DLD1 (cell line): ENCODE data around the gene HEATR1.

Experiments used
- in situ Hi-C: cut with HindIII; loops from 2 replicates; pipeline ENCODE4 v1.10.0; 2017; ENCODE audit warnings: low sequenced_read_pairs

HEATR1 gene

DNA sequence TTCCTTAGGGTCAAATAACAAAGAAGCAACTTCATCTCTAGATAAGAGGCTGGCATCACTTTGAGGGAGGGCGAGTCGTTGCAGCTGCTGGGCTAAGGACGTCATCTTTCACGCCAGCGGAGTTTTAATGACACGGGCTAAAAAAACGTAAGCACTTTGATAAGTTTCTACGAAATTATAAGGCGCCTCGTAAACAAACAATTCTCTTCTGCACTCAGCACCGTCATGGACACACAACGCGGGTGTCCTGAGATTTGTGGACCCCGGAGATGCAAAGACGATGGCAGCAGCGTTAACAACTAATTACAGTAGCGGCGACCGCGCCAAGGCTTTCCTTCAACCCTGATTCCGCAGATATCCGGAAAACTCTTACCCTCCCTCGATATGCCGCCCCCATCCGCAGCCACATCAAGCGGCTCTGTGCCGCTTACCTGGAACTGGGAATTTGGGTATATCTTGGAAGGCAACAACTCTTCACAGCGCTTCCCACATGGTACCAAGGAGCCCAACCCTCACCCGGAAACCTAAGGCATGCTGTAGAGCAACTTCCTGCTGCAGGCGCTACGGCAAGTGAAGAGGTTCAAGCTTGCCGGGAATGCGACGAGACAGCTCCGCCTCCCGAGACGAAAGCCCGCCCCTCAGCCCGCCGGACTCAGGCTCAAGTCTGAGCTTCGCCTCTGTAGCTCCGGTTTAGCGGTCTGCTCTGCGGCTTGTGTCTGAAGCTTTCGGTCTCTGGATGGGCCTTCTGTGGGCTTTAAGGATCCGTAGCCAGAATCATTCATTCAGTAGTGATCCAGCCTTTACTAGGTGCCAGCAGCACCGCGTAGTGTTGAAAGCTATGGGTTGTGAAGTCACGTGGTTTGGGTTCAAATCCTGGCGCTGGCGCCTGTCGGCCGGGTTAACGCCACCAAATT, at the start of gene HEATR1:
Gene HEATR1 (minus strand): TSS at position 526 of the 914 bp plus-strand sequence. CDS start 421 bp downstream, at position 105.
- in situ Hi-C loops: loop anchor here (25.0 kb wide), 1 partner anchor 258 kb away; no protein-coding TSS in a partner anchor

DNA sequence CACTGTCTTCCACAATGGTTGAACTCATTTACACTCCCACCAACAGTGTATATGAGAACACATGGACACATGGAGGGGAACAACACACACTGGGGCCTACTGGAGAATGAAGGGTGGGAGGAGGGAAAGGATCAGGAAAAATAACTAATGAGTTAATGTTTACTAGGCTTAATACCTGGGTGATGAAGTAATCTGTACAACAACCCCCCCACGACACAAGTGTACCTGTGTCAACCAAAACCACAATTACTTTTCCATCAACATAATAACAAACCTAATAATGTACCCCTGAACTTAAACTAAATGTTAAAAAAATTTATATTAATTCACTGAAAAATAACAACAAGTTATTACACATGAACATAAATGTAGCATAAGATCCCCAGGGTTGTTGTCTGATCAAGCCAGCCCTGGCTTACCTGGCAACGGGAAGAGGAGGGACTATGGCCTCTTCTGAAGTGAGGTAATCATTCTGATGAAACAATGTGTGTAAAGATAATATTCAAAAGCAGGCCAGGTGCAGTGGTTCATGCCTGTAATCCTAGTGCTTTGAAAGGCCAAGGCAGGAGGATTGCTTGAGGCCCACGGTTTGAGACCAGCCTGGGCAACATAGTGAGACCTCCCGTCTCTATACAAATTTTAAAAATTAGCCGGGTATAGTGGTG, 40.8 kb upstream of the HEATR1 start:
- in situ Hi-C loops: no loop called here

- in situ Hi-C loops: no loop called here
Observed at GRCh38 chr1:236642763-236643162, 38.4 kb upstream of the HEATR1 start.

GRCh38 chr1:236639686-236640085, 35.4 kb upstream of the HEATR1 start:
- in situ Hi-C loops: no loop called here

GRCh38 chr1:236638945-236639344, 34.6 kb upstream of the HEATR1 start:
- in situ Hi-C loops: no loop called here

GRCh38 chr1:236636017-236636416, 31.7 kb upstream of the HEATR1 start:
- in situ Hi-C loops: no loop called here

DNA sequence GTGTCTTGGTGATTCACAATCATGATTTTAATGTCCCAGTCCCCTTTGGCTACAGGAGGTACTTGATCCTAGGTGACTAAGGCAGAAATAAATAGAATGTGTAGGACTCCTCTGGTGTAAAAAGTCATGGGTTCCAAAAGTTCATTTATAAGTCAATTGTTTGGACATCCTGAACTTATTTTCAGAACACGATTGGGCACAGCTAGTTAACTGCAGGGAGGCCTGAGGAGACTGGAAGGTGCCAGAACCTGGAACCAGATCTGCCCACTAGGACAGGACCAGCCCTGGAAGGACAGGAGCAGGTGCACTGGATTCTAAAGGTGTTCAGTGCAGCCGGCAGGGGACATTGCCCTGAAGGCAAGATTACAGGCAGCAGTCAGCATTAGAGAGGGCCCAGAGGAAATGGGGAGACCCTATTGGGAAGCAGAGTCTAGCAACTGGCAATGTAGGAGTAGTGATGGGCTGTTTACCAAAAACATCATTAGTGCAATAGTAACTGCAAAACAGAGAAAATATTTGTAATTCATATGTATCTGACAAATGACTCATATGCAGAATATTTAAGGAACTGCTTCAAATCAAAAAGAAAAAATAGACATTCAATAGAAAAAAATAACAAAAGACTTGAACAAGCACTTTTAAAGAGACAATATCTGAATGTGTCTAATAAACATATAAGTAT, 23.6 kb upstream of the HEATR1 start:
- in situ Hi-C loops: no loop called here

- in situ Hi-C loops: loop anchor here (25.0 kb wide), 1 partner anchor 239 kb away; no protein-coding TSS in a partner anchor
Observed at GRCh38 chr1:236623371-236624166, 19.3 kb upstream of the HEATR1 start.

DNA sequence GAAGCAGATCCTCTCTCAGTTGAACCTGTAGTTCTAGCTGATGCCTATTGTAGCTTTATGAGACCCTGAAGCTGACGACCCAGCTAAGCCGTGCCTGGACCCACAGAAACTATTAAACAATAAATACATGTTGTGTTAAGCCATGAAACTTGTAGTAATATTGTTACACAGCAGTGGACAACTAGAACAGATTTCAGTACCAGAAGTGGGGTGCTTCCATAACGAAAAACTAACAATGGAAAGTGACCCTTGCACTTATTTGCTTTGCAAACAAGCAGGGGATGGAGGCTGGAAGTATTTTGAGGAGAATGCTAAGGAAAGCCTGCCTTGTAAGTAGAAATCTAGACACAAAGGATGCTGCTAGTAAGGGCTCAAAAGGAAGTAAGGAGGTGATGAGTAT, 18.1 kb upstream of the HEATR1 start:
- in situ Hi-C loops: loop anchor here (25.0 kb wide), 1 partner anchor 240 kb away; no protein-coding TSS in a partner anchor

GRCh38 chr1:236619398-236619797, 15.1 kb upstream of the HEATR1 start:
- in situ Hi-C loops: loop anchor here (25.0 kb wide), 1 partner anchor 243 kb away; no protein-coding TSS in a partner anchor

GRCh38 chr1:236618507-236618906, 14.2 kb upstream of the HEATR1 start:
- in situ Hi-C loops: loop anchor here (25.0 kb wide), 1 partner anchor 244 kb away; no protein-coding TSS in a partner anchor

DNA sequence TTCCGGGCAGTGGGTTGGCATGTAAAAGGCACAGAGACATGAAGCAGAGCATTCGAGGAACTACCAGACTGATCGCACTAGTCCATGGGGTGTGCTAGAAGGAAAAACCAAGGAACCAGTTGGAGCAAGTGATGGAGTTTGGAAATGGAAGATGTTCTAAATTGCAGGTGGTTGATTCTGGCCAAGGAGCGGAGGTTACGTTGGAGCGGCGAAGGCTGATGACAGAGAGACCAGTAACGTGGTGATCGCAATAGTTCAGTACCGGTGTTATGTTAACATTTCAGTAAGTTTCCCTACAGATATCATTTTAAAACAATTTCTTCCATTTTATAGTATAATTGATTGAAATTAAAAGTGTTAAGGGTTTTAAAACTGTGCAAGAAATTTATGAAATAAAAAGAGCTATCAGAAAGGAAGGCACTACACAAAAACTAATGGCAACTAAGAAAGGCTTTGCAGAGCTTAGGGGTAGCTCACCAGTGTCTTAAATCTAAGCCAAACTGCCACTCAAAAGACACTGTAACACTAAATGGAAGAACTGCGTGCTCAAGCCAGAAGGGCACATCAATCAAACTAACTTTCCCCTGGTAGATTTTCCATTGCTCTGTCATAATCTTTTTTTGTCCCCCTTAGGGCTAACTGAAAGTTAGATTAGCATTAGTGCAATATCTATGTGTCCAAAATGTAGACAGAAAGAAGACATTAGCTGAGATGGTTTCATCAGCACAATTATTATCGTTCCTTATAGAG, 11.3 kb upstream of the HEATR1 start:
- in situ Hi-C loops: loop anchor here (25.0 kb wide), 1 partner anchor 247 kb away; no protein-coding TSS in a partner anchor

GRCh38 chr1:236612349-236612748, 8.0 kb upstream of the HEATR1 start:
- in situ Hi-C loops: loop anchor here (25.0 kb wide), 1 partner anchor 250 kb away; no protein-coding TSS in a partner anchor

DNA sequence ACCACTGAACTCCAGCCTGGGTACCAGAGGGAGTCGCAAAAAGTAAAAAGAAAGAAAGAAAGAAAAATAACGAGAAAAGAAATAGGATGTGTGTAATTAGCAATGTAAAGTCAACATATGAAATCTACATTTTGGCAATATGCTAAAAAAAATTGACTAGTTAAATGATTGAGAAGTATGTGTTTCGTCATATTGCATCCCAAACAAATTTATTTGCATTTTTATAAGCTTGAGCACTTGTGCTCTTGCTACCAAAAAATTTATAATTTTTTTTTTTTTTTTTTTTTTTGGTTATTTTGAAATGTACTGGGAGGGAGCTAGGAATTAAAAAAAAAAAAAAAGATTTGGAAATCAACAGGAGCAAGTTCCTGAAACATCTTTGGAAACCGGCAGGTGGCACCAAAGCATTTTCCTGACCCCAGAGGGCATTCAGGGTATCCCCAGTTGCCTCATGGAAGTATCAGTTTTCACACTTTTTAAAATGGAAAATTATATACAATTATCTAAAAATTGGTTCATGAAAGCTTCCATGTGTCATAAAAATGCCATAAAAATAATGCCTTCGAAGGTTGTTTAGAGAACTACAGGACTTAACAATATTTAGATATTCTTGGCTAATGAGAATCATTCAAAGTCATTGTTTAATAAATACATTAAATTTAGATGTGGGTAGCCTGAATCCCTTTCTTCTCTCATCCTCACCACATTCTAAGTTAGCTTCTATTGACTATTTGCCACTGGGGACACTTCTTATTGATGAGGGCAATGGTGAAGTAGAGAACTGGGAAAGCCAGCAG, 4.8 kb upstream of the HEATR1 start:
- in situ Hi-C loops: loop anchor here (25.0 kb wide), 1 partner anchor 253 kb away; no protein-coding TSS in a partner anchor

DNA sequence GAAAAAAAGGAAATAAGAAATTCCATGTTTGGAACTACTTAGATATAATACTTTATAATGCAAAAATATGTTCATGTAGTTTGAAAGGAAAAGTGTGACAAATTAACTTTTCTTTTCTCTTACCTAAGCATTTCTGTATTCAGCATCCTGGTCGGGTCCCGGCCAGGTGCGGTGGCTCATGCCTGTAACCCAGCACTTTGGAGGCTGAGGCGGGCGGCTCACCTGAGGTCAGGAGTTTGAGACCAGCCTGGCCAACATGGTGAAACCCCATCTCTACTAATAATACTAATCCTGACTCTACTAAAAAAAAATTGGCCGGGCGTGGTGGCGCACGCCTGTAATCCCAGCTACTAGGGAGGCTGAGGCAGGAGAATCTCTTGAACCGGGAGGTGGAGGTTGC, 3.3 kb upstream of the HEATR1 start:
- in situ Hi-C loops: loop anchor here (25.0 kb wide), 1 partner anchor 255 kb away; no protein-coding TSS in a partner anchor

DNA sequence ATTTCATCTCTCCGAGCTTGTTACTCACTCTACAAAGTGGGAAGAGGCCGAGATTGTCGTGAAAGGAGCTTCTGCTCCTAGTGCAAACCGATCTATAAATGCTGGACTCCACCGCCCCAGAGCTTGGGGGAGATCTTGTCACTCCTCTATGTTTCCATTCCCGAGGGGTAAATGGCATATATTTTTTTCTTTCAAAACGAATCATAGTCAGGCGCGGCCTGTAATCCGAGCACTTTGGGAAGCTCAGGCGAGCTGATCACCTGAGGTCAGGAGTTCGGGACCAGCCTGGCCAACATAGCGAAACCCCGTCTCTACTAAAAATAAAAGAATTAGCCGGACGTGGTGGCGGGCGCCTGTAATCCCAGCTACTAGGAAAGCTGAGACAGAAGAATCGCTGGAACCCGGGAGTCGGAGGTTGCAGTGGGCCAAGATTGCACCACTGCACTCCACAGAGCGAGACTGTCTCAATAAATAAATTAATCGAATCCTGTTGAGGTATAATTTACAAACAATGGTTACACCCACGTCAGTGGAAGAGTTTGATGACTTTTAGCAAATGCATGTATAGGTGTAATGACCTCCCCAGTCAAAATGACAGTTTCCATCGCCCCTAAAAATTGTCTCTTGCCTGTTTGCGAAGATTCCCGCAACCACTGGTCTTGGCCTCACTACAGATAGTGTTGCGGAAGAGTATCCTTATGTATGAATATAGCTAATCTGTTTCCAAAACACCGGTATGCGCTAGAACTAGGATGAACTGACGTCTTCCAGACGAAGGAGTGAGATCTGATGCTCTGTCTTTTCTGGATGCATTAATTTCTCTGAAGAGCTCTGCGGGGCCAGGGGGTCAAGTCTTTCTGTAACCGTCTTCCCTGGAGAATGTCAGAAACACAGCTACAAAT, 840 bp upstream of the HEATR1 start:
- in situ Hi-C loops: loop anchor here (25.0 kb wide), 1 partner anchor 257 kb away; no protein-coding TSS in a partner anchor

DNA sequence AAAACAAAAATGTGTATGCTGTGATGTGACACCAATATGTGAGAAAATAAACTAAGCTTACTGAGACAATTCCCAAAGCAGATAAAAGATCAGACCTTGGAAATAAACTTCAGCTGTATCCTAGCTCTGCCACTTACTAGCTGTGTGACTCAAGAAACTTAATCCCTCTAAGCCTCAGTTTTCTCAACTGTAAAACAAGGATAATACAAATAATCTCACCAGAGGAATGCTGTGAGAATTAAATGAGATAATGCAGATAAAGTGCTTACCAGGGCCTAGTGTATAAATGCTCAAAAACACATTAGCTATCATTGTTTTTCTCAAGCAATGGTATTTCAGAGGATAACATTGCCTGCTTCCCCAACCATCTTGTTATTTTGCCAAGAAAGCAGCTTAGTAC, 2.1 kb downstream of the HEATR1 start:
- in situ Hi-C loops: loop anchor here (25.0 kb wide), 1 partner anchor 260 kb away; no protein-coding TSS in a partner anchor
